ENCODE results near the gene CPEB4.
A peak's percentile ranks its signal among the peaks of the same experiment; 100 is the strongest.

The CPEB4 gene

GRCh38 chr5:173882632-173883031 is 5.5 kb upstream of the CPEB4 start:
- no peak for TF ChIP-seq CTCF (IDR thresholded peaks at IDR 0.05; ENCODE audit: control extremely low read depth, extremely low read depth, low read depth, missing control alignments)
- ChIA-PET POLR2A (no interaction called here), CTCF (interaction anchor here (2.2 to 2.3 kb wide), 2 partner anchors 56 to 96 kb away, joined by 6 to 8 read pairs; no protein-coding TSS in a partner anchor)
- DNase-seq (ENCODE audit: extremely low spot score), result no peak

GRCh38 chr5:173883347-173883924 is 4.7 kb upstream of the CPEB4 start:
- CTCF ChIA-PET, result interaction anchor here (1.1 to 2.3 kb wide), 4 partner anchors 14 to 97 kb away, joined by 3 to 8 read pairs (median 5); no protein-coding TSS in a partner anchor
- no peak for TF ChIP-seq CTCF (IDR thresholded peaks at IDR 0.05; ENCODE audit: control extremely low read depth, extremely low read depth, low read depth, missing control alignments)
- POLR2A ChIA-PET, result no interaction called here
- DNase-seq (ENCODE audit: extremely low spot score), result no peak

GRCh38 chr5:173884402-173885053 is 3.6 kb upstream of the CPEB4 start:
- no peak for TF ChIP-seq CTCF (IDR thresholded peaks at IDR 0.05; ENCODE audit: control extremely low read depth, extremely low read depth, low read depth, missing control alignments)
- POLR2A ChIA-PET, result interaction anchor here (0.8 kb wide), 1 partner anchor 63 kb away, joined by 3 read pairs; no protein-coding TSS in a partner anchor
- CTCF ChIA-PET, result interaction anchor here (0.8 to 2.6 kb wide), 11 partner anchors 11 to 269 kb away, joined by 3 to 9 read pairs (median 4); no protein-coding TSS in a partner anchor
- no peak for DNase-seq (ENCODE audit: extremely low spot score)

- DNase-seq (ENCODE audit: extremely low spot score), result no peak
- ChIA-PET POLR2A (interaction anchor here (0.8 kb wide), 1 partner anchor 64 kb away, joined by 3 read pairs; no protein-coding TSS in a partner anchor), CTCF (interaction anchor here (0.8 to 2.6 kb wide), 10 partner anchors 11 to 269 kb away, joined by 3 to 9 read pairs (median 4); no protein-coding TSS in a partner anchor)
- TF ChIP-seq CTCF (IDR thresholded peaks at IDR 0.05; ENCODE audit: control extremely low read depth, extremely low read depth, low read depth, missing control alignments), result no peak
Observed at GRCh38 chr5:173885054-173885443, 3.1 kb upstream of the CPEB4 start.

GRCh38 chr5:173885475-173886010 is 2.6 kb upstream of the CPEB4 start:
- ChIA-PET CTCF (interaction anchor here (0.8 to 2.6 kb wide), 11 partner anchors 10 to 266 kb away, joined by 3 to 9 read pairs (median 4); no protein-coding TSS in a partner anchor), POLR2A (interaction anchor here (0.8 kb wide), 1 partner anchor 64 kb away, joined by 3 read pairs; no protein-coding TSS in a partner anchor)

More at GRCh38 chr5:173885475-173886010, 2.6 kb upstream of the CPEB4 start:
- DNase-seq (ENCODE audit: extremely low spot score), result no peak
- TF ChIP-seq CTCF (IDR thresholded peaks at IDR 0.05; ENCODE audit: control extremely low read depth, extremely low read depth, low read depth, missing control alignments), result peak; percentile 25
